Progenitor cell of endocrine pancreas (in vitro differentiated cells): ENCODE measurements around the gene TFAP2A. TPM values are rescaled to one million over a fixed set of nuclear protein-coding genes. Genes with fewer than 3 reads are reported as not detected.
A peak's percentile ranks its signal among the peaks of the same experiment; 100 is the strongest.

Experiments
- DNase-seq: peaks from one replicate; pipeline ENCODE4 v3.0.0; 2021; ENCODE audit warnings: low spot score; ENCODE audit not compliant: unreplicated experiment
- H3K27ac Mint-ChIP-seq: 2 replicates; pipeline ENCODE4 v1.8.0; 2021; ENCODE audit warnings: mild to moderate bottlenecking, moderate library complexity, mixed read lengths
- H3K27me3 Mint-ChIP-seq: 2 replicates; pipeline ENCODE4 v1.8.0; 2021; ENCODE audit warnings: mixed read lengths
- H3K36me3 Mint-ChIP-seq: 2 replicates; pipeline ENCODE4 v1.8.0; 2022; ENCODE audit warnings: mixed read lengths; ENCODE audit not compliant: insufficient read depth
- H3K4me1 Mint-ChIP-seq: 2 replicates; pipeline ENCODE4 v1.8.0; 2021; ENCODE audit warnings: low read depth, mixed read lengths
- H3K4me3 Mint-ChIP-seq: 2 replicates; pipeline ENCODE4 v1.8.0; 2021; ENCODE audit warnings: low read depth, mild to moderate bottlenecking, moderate library complexity, mixed read lengths
- H3K9me3 Mint-ChIP-seq: 2 replicates; pipeline ENCODE4 v1.8.0; 2021; ENCODE audit warnings: low read depth, mixed read lengths
- total RNA-seq: library from RNA; stranded (reverse); gene quantifications from 2 replicates; pipeline ENCODE4 v1.2.1, GENCODE V29; 2021
- TF ChIP-seq, protein P1 (sequence below): fragments of 200-600 bp; sonication (generic); IDR thresholded peaks from one replicate; pipeline ENCODE4 v1.5.0; 2021; ENCODE audit warnings: antibody characterized with exemption, mild to moderate bottlenecking; ENCODE audit not compliant: unreplicated experiment

The TFAP2A gene
- total RNA-seq, 1 donor from 2014 or later = 4.7 TPM

DNA sequence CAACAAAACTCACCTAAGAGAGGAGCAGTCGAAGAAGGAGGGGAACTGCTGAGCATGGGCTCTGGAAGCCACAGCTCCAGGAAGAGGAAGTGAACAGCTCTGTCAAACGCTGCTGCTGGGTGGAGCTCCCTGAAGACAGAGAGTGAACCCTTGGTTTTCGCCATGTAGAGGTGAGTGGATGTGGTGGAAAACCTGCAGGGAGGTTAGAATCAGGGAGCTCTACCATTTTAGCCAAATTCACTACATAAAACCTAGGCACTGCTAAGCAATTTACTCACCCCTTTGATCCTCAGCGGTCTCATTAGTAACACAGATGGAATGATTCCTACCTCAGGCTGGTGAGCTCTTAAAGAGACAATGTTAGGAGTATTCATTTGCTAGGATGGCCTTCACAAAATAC is 19.4 kb upstream of the TFAP2A start:
- no peaks in the 10 kb centered on the region for H3K36me3 Mint-ChIP-seq
- H3K4me3 Mint-ChIP-seq = no peak overlapping the region
- H3K27me3 Mint-ChIP-seq = peaks cover 30% of the 10 kb centered on the region
- peak overlapping the region; percentile 21 for H3K27ac Mint-ChIP-seq
- TF ChIP-seq, protein P1, sequence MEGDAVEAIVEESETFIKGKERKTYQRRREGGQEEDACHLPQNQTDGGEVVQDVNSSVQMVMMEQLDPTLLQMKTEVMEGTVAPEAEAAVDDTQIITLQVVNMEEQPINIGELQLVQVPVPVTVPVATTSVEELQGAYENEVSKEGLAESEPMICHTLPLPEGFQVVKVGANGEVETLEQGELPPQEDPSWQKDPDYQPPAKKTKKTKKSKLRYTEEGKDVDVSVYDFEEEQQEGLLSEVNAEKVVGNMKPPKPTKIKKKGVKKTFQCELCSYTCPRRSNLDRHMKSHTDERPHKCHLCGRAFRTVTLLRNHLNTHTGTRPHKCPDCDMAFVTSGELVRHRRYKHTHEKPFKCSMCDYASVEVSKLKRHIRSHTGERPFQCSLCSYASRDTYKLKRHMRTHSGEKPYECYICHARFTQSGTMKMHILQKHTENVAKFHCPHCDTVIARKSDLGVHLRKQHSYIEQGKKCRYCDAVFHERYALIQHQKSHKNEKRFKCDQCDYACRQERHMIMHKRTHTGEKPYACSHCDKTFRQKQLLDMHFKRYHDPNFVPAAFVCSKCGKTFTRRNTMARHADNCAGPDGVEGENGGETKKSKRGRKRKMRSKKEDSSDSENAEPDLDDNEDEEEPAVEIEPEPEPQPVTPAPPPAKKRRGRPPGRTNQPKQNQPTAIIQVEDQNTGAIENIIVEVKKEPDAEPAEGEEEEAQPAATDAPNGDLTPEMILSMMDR = no peak
- no peaks in the 10 kb centered on the region for H3K4me1 Mint-ChIP-seq
- no peaks in the 10 kb centered on the region for H3K9me3 Mint-ChIP-seq
- DNase-seq = no peak

- Mint-ChIP-seq H3K27me3 (peaks cover 36% of the 10 kb centered on the region), H3K4me1 (no peaks in the 10 kb centered on the region), H3K36me3 (no peaks in the 10 kb centered on the region), H3K9me3 (no peaks in the 10 kb centered on the region), H3K27ac (no peak overlapping the region), H3K4me3 (no peak overlapping the region)
- DNase-seq = no peak
- TF ChIP-seq, protein P1 = no peak
These were observed 18.4 kb upstream of the TFAP2A start for GRCh38 chr6:10433322-10433721.

GRCh38 chr6:10431423-10432164 is 16.7 kb upstream of the TFAP2A start:
- Mint-ChIP-seq H3K27me3 (peaks cover 51% of the 10 kb centered on the region), H3K4me1 (peaks cover 3% of the 10 kb centered on the region), H3K4me3 (no peak overlapping the region), H3K27ac (no peak overlapping the region), H3K9me3 (no peaks in the 10 kb centered on the region), H3K36me3 (no peaks in the 10 kb centered on the region)
- no peak for DNase-seq
- TF ChIP-seq, protein P1 = no peak

- H3K4me3 Mint-ChIP-seq = no peak overlapping the region
- TF ChIP-seq, protein P1 = peak; percentile 67
- DNase-seq = no peak
- peaks cover 7% of the 10 kb centered on the region for H3K4me1 Mint-ChIP-seq
- no peak overlapping the region for H3K27ac Mint-ChIP-seq
- no peaks in the 10 kb centered on the region for H3K36me3 Mint-ChIP-seq
- H3K9me3 Mint-ChIP-seq = no peaks in the 10 kb centered on the region
- peaks cover 62% of the 10 kb centered on the region for H3K27me3 Mint-ChIP-seq
These were observed 15.0 kb upstream of the TFAP2A start for GRCh38 chr6:10429638-10430427.

- Mint-ChIP-seq H3K27me3 (peaks cover 83% of the 10 kb centered on the region), H3K27ac (peak overlapping the region; percentile 65), H3K36me3 (no peaks in the 10 kb centered on the region), H3K4me3 (peak overlapping the region; percentile 77), H3K4me1 (peaks cover 7% of the 10 kb centered on the region), H3K9me3 (no peaks in the 10 kb centered on the region)
- TF ChIP-seq, protein P1 = no peak
- DNase-seq = no peak
These were observed 12.0 kb upstream of the TFAP2A start for GRCh38 chr6:10426781-10427279.
